BJ (cell line): ENCODE results near the gene UPF2. TPM values are rescaled to one million over a fixed set of nuclear protein-coding genes. Genes with fewer than 3 reads are reported as not detected.

Experiments used
- CTCF ChIA-PET: fragments of 350-600 bp; formaldehyde crosslinking; extraction: SDS; loops from one replicate; lab custom pipeline; 2021; ENCODE audit warnings: antibody characterized with exemption, inconsistent platforms; lab: Yijun Ruan, JAX
- POLR2A ChIA-PET: fragments of 300-600 bp; sonication (Branson Sonifier 250); formaldehyde crosslinking; extraction: SDS; loops from one replicate; lab custom pipeline; 2021; ENCODE audit warnings: antibody characterized with exemption; lab: Charles Lee
- DNase-seq: peaks from one replicate; pipeline ENCODE4 v3.0.0-alpha.2; 2011; ENCODE audit warnings: low read depth
- H3K27me3 ChIP-seq: 2 replicates; pipeline ENCODE4 v1.6.0; 2011; ENCODE audit warnings: low read length; ENCODE audit not compliant: control insufficient read depth, insufficient read depth
- H3K36me3 ChIP-seq: 2 replicates; pipeline ENCODE4 v1.5.1; 2011; ENCODE audit warnings: low read length; ENCODE audit not compliant: control insufficient read depth, insufficient read depth
- H3K4me3 ChIP-seq: 2 replicates; pipeline ENCODE4 v1.5.1; 2011; ENCODE audit warnings: low read depth, mild to moderate bottlenecking, control low read depth, low read length
- CTCF ChIP-seq: IDR thresholded peaks from 2 replicates; pipeline ENCODE4 v1.5.1; 2011; ENCODE audit warnings: low read depth, mild to moderate bottlenecking, control low read depth, inconsistent platforms, low read length, moderate library complexity; ENCODE audit not compliant: insufficient read depth
- polyA plus RNA-seq: library from polyadenylated mRNA; depleted of rRNA; stranded (reverse); fragments of >200 nt; gene quantifications from 2 replicates; pipeline ENCODE4 v1.2.3, GENCODE V29; 2011

The UPF2 gene
- polyA plus RNA-seq, 1 experiment: 5.5 TPM

- Histone ChIP-seq H3K36me3 (no peaks in the 10 kb centered on the region), H3K4me3 (no peak overlapping the region), H3K27me3 (no peaks in the 10 kb centered on the region)
- TF ChIP-seq CTCF: no peak
- DNase-seq: no peak
- ChIA-PET POLR2A (interaction anchor here (0.5 kb wide), 1 partner anchor 25 kb away, joined by 4 read pairs; no protein-coding TSS in a partner anchor), CTCF (interaction anchor here (0.8 kb wide), 1 partner anchor 99 kb away, joined by 3 read pairs; no protein-coding TSS in a partner anchor)
Observed at GRCh38 chr10:11881477-11882417, 160.9 kb downstream of the UPF2 start.

GRCh38 chr10:11881030-11881476 lies 161.6 kb downstream of the UPF2 start:
- H3K4me3 ChIP-seq: no peak overlapping the region
- H3K27me3 ChIP-seq: no peaks in the 10 kb centered on the region
- no peaks in the 10 kb centered on the region for H3K36me3 ChIP-seq
- CTCF ChIA-PET: no interaction called here
- TF ChIP-seq CTCF: no peak
- no peak for DNase-seq
- POLR2A ChIA-PET: no interaction called here

- ChIA-PET CTCF (no interaction called here), POLR2A (no interaction called here)
- no peak for TF ChIP-seq CTCF
- Histone ChIP-seq H3K36me3 (no peaks in the 10 kb centered on the region), H3K27me3 (no peaks in the 10 kb centered on the region), H3K4me3 (no peak overlapping the region)
- DNase-seq: no peak
Observed at GRCh38 chr10:11880151-11881029, 162.2 kb downstream of the UPF2 start.

GRCh38 chr10:11879387-11880094 lies 163.1 kb downstream of the UPF2 start:
- POLR2A ChIA-PET: no interaction called here
- Histone ChIP-seq H3K4me3 (no peak overlapping the region), H3K27me3 (no peaks in the 10 kb centered on the region), H3K36me3 (no peaks in the 10 kb centered on the region)
- no peak for TF ChIP-seq CTCF
- no peak for DNase-seq
- CTCF ChIA-PET: interaction anchor here (1.2 kb wide), 1 partner anchor 60 kb away, joined by 3 read pairs; no protein-coding TSS in a partner anchor
